HEK293 (cell line): ENCODE measurements around the gene SERPINB11.

Experiments
- CTCF ChIA-PET: fragments of 350-600 bp; formaldehyde crosslinking; extraction: SDS; loops from one replicate; lab custom pipeline; 2021; ENCODE audit warnings: antibody characterized with exemption; lab: Yijun Ruan, JAX
- POLR2A ChIA-PET: fragments of 300-600 bp; formaldehyde crosslinking; extraction: SDS; loops from one replicate; lab custom pipeline; 2020; ENCODE audit warnings: antibody characterized with exemption, inconsistent platforms; lab: Yijun Ruan, JAX
- H3K27ac ChIP-seq: fragments of 200-500 bp; sonication (Bioruptor generic); 2 replicates; pipeline ENCODE4 v1.5.1; 2014; ENCODE audit warnings: low read depth, low read length, control low read depth, inconsistent platforms; ENCODE audit errors: extremely low read depth
- H3K36me3 ChIP-seq, 2 experiments: fragments of 200-500 bp in 1 of 2; sonication (Bioruptor generic) in 1 of 2; 1 replicate in 1 of 2; 2 replicates in 1 of 2; pipeline ENCODE4 v1.5.1; 2014 to 2017; ENCODE audit warnings: inconsistent platforms in 2 of 2, low read length in 2 of 2; ENCODE audit not compliant: control insufficient read depth in 2 of 2, insufficient read depth in 1 of 2
- H3K4me1 ChIP-seq: fragments of 200-500 bp; sonication (Bioruptor generic); 2 replicates; pipeline ENCODE4 v1.5.1; 2014; ENCODE audit warnings: mild to moderate bottlenecking, low read length, inconsistent platforms; ENCODE audit not compliant: control insufficient read depth, insufficient read depth
- H3K4me3 ChIP-seq: 2 replicates; pipeline ENCODE4 v1.5.1; 2011; ENCODE audit warnings: low read depth, mild to moderate bottlenecking, control low read depth, low read length, moderate library complexity
- H3K9me3 ChIP-seq: fragments of 200-500 bp; sonication (Bioruptor generic); 2 replicates; pipeline ENCODE4 v1.5.1; 2014; ENCODE audit warnings: low read depth, low read length, inconsistent platforms; ENCODE audit not compliant: control insufficient read depth, insufficient read depth
- GLIS2 ChIP-seq: fragments of 450-650 bp; formaldehyde crosslinking; IDR thresholded peaks from 2 replicates; pipeline ENCODE4 v1.5.1; 2016; ENCODE audit warnings: missing biosample characterization, missing genetic modification characterization
- HOXA7 ChIP-seq: sonication (generic); formaldehyde crosslinking; IDR thresholded peaks from 2 replicates; pipeline ENCODE4 v1.8.1; 2022; ENCODE audit warnings: missing genetic modification reagents, borderline replicate concordance
- OSR2 ChIP-seq: fragments of 450-650 bp; formaldehyde crosslinking; IDR thresholded peaks from 2 replicates; pipeline ENCODE4 v1.5.1; 2016; ENCODE audit warnings: missing biosample characterization, missing genetic modification characterization
- OVOL3 ChIP-seq: fragments of 450-650 bp; formaldehyde crosslinking; IDR thresholded peaks from 2 replicates; pipeline ENCODE4 v1.5.1; 2016; ENCODE audit warnings: missing biosample characterization, missing genetic modification characterization
- SETDB1 ChIP-seq: IDR thresholded peaks from one replicate; pipeline ENCODE4 v1.6.1; 2017; ENCODE audit warnings: mild to moderate bottlenecking, low read length, moderate library complexity, mixed read lengths; ENCODE audit not compliant: insufficient read length
- TRIM28 ChIP-seq: IDR thresholded peaks from 2 replicates; pipeline ENCODE4 v1.6.1; 2011; ENCODE audit warnings: low read length, control low read depth, borderline replicate concordance
- YY1 ChIP-seq: fragments of 450-650 bp; formaldehyde crosslinking; IDR thresholded peaks from 2 replicates; pipeline ENCODE4 v1.5.1; 2018; ENCODE audit warnings: missing biosample characterization, missing genetic modification characterization
- ZNF16 ChIP-seq: fragments of 450-650 bp; formaldehyde crosslinking; IDR thresholded peaks from 2 replicates; pipeline ENCODE4 v1.5.1; 2016; ENCODE audit warnings: low read depth, missing biosample characterization, missing genetic modification characterization
- ZNF211 ChIP-seq: fragments of 450-650 bp; formaldehyde crosslinking; IDR thresholded peaks from 2 replicates; pipeline ENCODE4 v1.5.1; 2016; ENCODE audit warnings: low read depth, missing biosample characterization, missing genetic modification characterization
- ZNF223 ChIP-seq: fragments of 450-650 bp; formaldehyde crosslinking; IDR thresholded peaks from 2 replicates; pipeline ENCODE4 v1.5.1; 2016; ENCODE audit warnings: missing biosample characterization, missing genetic modification characterization
- ZNF239 ChIP-seq: fragments of 450-650 bp; formaldehyde crosslinking; IDR thresholded peaks from 2 replicates; pipeline ENCODE4 v1.5.1; 2016; ENCODE audit warnings: missing biosample characterization, missing genetic modification characterization
- ZNF366 ChIP-seq: fragments of 450-650 bp; formaldehyde crosslinking; conservative IDR thresholded peaks from 2 replicates; pipeline ENCODE4 v1.5.1; 2016; ENCODE audit warnings: missing biosample characterization, missing genetic modification characterization
- ZNF37A ChIP-seq: fragments of 450-650 bp; IDR thresholded peaks from 2 replicates; pipeline ENCODE4 v1.5.1; 2018; ENCODE audit warnings: missing biosample characterization, missing genetic modification characterization
- ZNF518A ChIP-seq: fragments of 450-650 bp; formaldehyde crosslinking; conservative IDR thresholded peaks from 2 replicates; pipeline ENCODE4 v1.5.1; 2016; ENCODE audit warnings: low read depth, missing biosample characterization, missing genetic modification characterization
- ZNF530 ChIP-seq: fragments of 450-650 bp; formaldehyde crosslinking; IDR thresholded peaks from 2 replicates; pipeline ENCODE4 v1.5.1; 2016; ENCODE audit warnings: low read depth, missing biosample characterization, missing genetic modification characterization
- ZNF549 ChIP-seq: fragments of 450-650 bp; IDR thresholded peaks from 2 replicates; pipeline ENCODE4 v1.5.1; 2018; ENCODE audit warnings: missing biosample characterization, missing genetic modification characterization, mild to moderate bottlenecking, inconsistent platforms, moderate library complexity
- ZNF624 ChIP-seq: fragments of 450-650 bp; formaldehyde crosslinking; IDR thresholded peaks from 2 replicates; pipeline ENCODE4 v1.5.1; 2017; ENCODE audit warnings: missing biosample characterization, missing genetic modification characterization
- ZNF639 ChIP-seq: fragments of 450-650 bp; formaldehyde crosslinking; IDR thresholded peaks from 2 replicates; pipeline ENCODE4 v1.5.1; 2016; ENCODE audit warnings: missing biosample characterization, missing genetic modification characterization
- ZNF677 ChIP-seq: fragments of 450-650 bp; IDR thresholded peaks from 2 replicates; pipeline ENCODE4 v1.5.0; 2018; ENCODE audit warnings: missing biosample characterization, mild to moderate bottlenecking, missing genetic modification characterization, moderate library complexity
- ZNF747 ChIP-seq: fragments of 450-650 bp; formaldehyde crosslinking; IDR thresholded peaks from 2 replicates; pipeline ENCODE4 v1.5.1; 2016; ENCODE audit warnings: missing biosample characterization, missing genetic modification characterization
- ZNF777 ChIP-seq: fragments of 450-650 bp; formaldehyde crosslinking; IDR thresholded peaks from 2 replicates; pipeline ENCODE4 v1.5.1; 2017; ENCODE audit warnings: missing biosample characterization, missing genetic modification characterization, borderline replicate concordance
- ZSCAN16 ChIP-seq: fragments of 450-650 bp; formaldehyde crosslinking; IDR thresholded peaks from 2 replicates; pipeline ENCODE4 v1.5.1; 2016; ENCODE audit warnings: missing biosample characterization, missing genetic modification characterization
- ZSCAN18 ChIP-seq: fragments of 450-650 bp; formaldehyde crosslinking; IDR thresholded peaks from 2 replicates; pipeline ENCODE4 v1.5.1; 2016; ENCODE audit warnings: missing biosample characterization, missing genetic modification characterization
- ZSCAN4 ChIP-seq: fragments of 450-650 bp; formaldehyde crosslinking; IDR thresholded peaks from 2 replicates; pipeline ENCODE4 v1.5.1; 2017; ENCODE audit warnings: missing biosample characterization, missing genetic modification characterization

SERPINB11 gene

GRCh38 chr18:63700501-63700900 lies 2.3 kb upstream of the SERPINB11 start (continued):
- TF ChIP-seq ZNF37A (tag by site-specific recombination) (no peak), ZNF518A (tag by site-specific recombination) (no peak), TRIM28 (no peak), YY1 (tag by site-specific recombination) (no peak), ZNF366 (no peak), SETDB1 (no peak)

- H3K4me3 ChIP-seq = no peak overlapping the region
- H3K36me3 ChIP-seq = no peaks in the 10 kb centered on the region
- CTCF ChIA-PET = no interaction called here
- TF ChIP-seq ZNF624 (tag by site-specific recombination) = no peak
- POLR2A ChIA-PET = no interaction called here
- H3K4me1 ChIP-seq = no peaks in the 10 kb centered on the region
- no peak overlapping the region for H3K27ac ChIP-seq
- H3K9me3 ChIP-seq = no peaks in the 10 kb centered on the region
These were observed 808 bp upstream of the SERPINB11 start for GRCh38 chr18:63701952-63702351.

- Histone ChIP-seq H3K9me3 (no peaks in the 10 kb centered on the region), H3K4me1 (no peaks in the 10 kb centered on the region), H3K27ac (no peak overlapping the region), H3K36me3 (no peaks in the 10 kb centered on the region), H3K4me3 (no peak overlapping the region)
- ChIA-PET CTCF (no interaction called here), POLR2A (no interaction called here)
- TF ChIP-seq ZNF211 (no peak), ZSCAN16 (tag by site-specific recombination) (no peak), ZNF549 (tag by site-specific recombination) (no peak), ZNF530 (tag by site-specific recombination) (no peak), ZNF747 (no peak)
These were observed 2.6 kb downstream of the SERPINB11 start for GRCh38 chr18:63705401-63705800.

- H3K9me3 ChIP-seq = no peaks in the 10 kb centered on the region
- no peaks in the 10 kb centered on the region for H3K4me1 ChIP-seq
- ChIA-PET CTCF (no interaction called here), POLR2A (no interaction called here)
- no peak overlapping the region for H3K4me3 ChIP-seq
- H3K36me3 ChIP-seq = no peaks in the 10 kb centered on the region
- H3K27ac ChIP-seq = no peak overlapping the region
- TF ChIP-seq ZNF239 (tag by site-specific recombination) = no peak
- TF ChIP-seq ZSCAN4 = no peak
- TF ChIP-seq ZNF677 (tag by site-specific recombination) = no peak
- TF ChIP-seq TRIM28 = no peak
- no peak for TF ChIP-seq ZNF16
- TF ChIP-seq ZNF639 (tag by site-specific recombination) = no peak
- no peak for TF ChIP-seq OVOL3 (tag by site-specific recombination)
- no peak for TF ChIP-seq OSR2 (tag by site-specific recombination)
- TF ChIP-seq ZSCAN18 (tag by site-specific recombination) = no peak
- no peak for TF ChIP-seq ZNF777
- TF ChIP-seq ZSCAN16 (tag by site-specific recombination) = no peak
- TF ChIP-seq HOXA7 (CRISPR knock-in tag) = no peak
- no peak for TF ChIP-seq GLIS2 (tag by site-specific recombination)
- TF ChIP-seq ZNF223 (tag by site-specific recombination) = no peak
These were observed 5.1 kb downstream of the SERPINB11 start for GRCh38 chr18:63707816-63708215.
